GM19240 (cell line): ENCODE measurements around the gene G6PC3.
"Not testable (repeated sequence)": the region's sequence is repeated elsewhere in the genome, so short reads cannot be mapped to it uniquely, and the experiment has no call there.

Experiments
- DNase-seq: peaks from one replicate; pipeline ENCODE4 v3.0.0; 2011; ENCODE audit warnings: low spot score; ENCODE audit not compliant: insufficient read length

The G6PC3 gene, protein sequence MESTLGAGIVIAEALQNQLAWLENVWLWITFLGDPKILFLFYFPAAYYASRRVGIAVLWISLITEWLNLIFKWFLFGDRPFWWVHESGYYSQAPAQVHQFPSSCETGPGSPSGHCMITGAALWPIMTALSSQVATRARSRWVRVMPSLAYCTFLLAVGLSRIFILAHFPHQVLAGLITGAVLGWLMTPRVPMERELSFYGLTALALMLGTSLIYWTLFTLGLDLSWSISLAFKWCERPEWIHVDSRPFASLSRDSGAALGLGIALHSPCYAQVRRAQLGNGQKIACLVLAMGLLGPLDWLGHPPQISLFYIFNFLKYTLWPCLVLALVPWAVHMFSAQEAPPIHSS

DNA sequence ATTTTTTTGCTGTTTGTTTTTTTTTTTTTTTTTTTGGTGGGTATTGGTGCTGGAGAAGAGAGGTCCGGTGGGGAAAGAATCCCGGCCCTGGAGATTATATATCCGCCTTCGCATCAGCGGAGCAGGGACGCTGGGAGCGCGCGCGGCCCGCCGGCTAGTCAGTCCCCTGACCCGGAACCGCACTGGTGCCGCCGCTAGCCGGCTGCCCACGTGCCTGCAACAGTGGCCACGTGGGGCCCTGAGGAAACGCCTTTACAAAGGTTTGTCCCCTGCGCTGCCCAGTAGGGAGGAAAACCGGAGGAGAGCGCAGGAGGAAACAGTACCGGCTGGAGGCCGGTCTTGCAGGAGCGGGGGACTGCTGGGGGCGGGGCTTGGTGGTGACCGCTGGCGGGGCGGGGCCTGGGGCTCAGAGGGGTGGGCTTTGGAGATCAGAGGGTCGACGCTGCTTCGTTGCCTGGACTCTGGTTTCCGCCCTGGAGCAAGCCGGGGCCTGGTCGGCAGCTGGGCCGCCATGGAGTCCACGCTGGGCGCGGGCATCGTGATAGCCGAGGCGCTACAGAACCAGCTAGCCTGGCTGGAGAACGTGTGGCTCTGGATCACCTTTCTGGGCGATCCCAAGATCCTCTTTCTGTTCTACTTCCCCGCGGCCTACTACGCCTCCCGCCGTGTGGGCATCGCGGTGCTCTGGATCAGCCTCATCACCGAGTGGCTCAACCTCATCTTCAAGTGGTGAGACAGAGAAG lies at the start of gene G6PC3:
Gene G6PC3, plus strand, starts transcription at position 281 of the 743 bp plus-strand sequence. Its CDS starts 231 bp downstream, at position 512.
- DNase-seq = peak; percentile 95

DNA sequence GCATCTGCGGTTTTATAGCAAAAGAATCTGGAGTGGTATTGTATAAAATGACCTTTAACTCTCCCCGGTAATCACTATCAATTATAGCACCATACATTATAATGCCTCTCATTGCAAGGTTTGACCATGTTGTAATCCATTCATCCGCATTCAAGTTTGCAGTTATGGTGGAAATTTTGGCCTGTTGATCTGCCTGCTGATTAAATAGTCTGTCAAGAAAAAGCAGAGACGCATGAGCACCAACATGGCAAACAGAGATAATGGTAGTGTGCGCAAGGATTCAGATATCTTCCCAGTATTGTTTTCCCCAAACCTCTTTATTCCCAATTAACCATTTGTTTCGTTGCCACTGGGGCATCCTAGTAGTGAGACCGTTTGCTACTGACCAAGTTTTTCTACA lies 49.3 kb upstream of the G6PC3 start:
- not testable (repeated sequence) for DNase-seq

GRCh38 chr17:44022246-44022645 lies 48.3 kb upstream of the G6PC3 start:
- no peak for DNase-seq

- no peak for DNase-seq
Observed at GRCh38 chr17:44023545-44024270, 46.8 kb upstream of the G6PC3 start.

DNA sequence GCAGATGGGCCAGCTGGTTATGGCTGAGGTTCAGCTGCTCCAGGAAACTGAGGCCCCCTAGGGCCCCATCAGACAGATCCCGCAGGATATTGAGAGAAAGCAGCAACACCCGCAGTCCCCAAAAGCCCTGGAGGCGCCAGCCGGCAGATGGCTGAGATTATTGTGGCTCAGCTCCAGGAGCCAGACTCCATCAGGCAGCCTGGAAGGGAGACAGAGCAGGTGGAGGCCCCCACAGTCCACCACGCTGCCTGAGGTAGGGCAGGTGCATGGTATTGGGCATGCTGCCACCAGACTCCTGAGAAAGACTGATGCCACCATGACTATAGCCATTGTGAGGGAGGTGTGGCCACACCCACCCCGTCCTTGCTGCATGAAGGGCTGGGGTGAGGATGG lies 46.3 kb upstream of the G6PC3 start:
- DNase-seq = no peak

GRCh38 chr17:44024853-44025252 lies 45.7 kb upstream of the G6PC3 start:
- DNase-seq = no peak

DNA sequence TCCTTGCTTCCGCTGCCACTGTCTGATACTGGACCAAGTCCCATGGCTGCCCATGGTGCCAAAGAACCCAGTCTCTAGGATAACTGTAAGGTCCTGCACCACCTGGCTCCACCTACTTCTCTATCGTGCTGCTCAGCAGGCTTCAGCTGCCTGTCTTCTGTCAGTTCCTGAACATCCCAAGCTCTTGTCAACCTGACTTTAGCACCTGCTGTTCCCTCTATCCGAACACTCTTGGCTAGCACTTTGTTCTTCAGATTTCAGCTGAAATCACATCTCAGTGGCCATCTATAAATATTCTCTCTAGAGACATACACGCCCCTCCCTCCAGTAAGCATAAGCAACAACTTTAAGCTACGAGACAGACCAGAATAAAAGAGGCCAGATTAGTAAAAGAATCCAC lies 40.8 kb upstream of the G6PC3 start:
- no peak for DNase-seq

DNA sequence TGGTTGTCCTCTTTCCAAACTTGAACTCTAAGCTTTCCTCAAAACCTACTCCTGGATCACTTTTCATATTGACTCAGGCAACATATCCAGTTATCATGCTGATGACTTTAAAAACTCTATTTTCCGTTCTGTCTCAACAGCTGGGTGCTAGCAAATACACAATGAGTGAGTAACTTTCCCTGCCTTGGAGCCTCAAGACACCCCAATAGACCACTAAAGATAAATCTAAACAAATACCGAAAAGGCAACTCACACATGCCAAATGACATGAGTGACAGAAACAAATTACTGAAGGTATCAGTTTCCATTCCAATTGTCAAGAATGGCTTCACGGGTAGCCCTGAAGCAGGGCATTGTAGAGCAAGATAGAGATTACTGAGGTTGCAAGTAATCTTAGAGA lies 40.1 kb upstream of the G6PC3 start:
- no peak for DNase-seq

GRCh38 chr17:44033861-44034408 lies 36.6 kb upstream of the G6PC3 start:
- no peak for DNase-seq

GRCh38 chr17:44034688-44035087 lies 35.8 kb upstream of the G6PC3 start:
- DNase-seq = not testable (repeated sequence)

GRCh38 chr17:44037471-44037870 lies 33.1 kb upstream of the G6PC3 start:
- no peak for DNase-seq

- DNase-seq = no peak
Observed at GRCh38 chr17:44038604-44039011, 31.9 kb upstream of the G6PC3 start.

DNA sequence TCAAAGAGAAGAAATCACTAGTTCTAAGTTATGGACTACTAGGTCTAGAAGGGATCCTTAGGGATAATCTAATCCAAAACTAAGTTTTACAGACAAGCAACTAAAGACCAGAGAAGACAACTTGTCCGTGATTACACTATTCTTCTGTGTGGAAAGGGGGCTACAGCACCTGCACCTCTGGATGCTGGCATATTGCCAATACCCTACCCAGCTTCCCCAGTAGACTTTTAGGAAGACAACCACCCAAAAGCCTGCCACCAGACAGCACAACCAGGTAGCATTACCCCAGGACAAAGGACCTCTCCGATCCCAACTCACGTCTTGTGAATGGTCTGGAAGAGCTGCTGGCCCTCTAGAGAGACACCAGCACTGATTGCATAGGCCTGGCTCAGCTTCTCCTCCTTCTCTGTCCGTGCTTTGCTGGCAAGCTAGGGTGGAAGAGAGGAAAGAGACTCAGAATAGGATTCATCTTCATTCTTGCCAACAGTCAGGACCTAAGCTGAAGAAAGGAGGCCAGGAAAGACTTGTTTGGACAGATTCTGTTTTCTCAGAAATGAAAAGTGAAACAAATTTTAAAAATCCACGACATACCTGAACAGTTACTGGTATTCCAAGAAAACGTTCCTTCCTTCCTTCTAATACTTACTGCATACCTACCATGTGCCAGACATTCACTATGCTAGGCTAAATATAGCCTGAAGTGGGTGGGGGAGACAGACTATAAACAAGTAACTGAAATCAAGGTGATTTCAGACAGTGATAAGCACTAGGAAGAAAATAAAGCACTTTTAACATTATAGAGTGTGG lies 30.5 kb upstream of the G6PC3 start:
- DNase-seq = no peak

DNA sequence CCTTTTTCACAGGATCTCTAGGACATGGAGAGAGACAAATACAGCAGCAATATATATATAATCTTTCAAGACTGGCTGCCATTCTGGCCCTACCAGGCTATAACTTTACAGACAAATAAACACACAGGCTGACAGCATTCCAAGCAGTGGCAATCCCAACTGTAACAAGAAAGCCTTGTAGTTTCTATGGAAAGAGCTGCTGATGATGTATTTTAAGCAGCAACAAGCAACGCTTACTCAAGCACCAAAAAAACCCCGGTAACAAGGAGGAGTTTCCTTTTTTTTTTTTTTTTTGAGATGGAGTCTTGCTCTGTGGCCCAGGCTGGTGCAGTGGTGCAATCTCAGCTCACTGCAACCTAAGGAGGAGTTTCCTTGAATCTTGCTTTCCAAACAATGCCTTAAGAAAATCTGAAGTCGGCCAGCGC lies 27.3 kb upstream of the G6PC3 start:
- DNase-seq = no peak

DNA sequence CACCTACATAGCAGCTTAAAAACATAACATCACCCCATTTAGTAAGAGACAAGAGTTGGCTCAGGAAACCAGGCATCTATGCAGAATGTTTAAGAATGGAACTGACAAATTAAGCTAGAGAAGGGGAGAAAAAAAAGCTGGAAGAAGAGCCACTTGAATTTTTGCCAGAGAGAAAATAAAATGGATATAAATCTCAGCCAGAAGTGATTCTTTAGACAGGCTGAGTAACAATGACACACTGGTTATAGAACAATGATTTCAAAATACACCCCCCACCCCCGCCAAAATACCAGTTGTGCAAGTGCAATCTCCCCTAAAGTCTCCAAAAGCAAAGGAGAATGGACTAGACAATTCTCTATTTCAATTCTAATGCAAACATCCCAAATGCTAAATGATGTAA lies 26.5 kb upstream of the G6PC3 start:
- DNase-seq = no peak

- no peak for DNase-seq
Observed at GRCh38 chr17:44045486-44045885, 25.0 kb upstream of the G6PC3 start.

DNA sequence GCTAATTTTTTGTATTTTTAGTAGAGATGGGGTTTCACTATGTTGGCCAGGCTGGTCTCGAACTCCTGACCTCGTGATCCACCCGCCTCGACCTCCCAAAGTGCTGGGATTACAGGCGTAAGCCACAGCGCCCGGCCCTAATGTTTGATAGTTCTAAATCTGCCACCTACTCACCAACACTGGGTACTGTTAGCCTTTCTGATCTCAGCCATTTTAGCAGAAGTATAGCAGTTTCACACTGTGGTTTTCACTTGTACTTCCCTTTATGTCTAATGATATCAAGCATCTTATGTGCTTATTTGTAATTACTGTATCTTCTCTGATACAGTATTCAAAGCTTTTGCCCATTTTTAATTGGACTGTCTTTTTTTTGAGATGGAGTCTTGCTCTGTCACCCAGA lies 23.6 kb upstream of the G6PC3 start:
- DNase-seq = not testable (repeated sequence)

DNA sequence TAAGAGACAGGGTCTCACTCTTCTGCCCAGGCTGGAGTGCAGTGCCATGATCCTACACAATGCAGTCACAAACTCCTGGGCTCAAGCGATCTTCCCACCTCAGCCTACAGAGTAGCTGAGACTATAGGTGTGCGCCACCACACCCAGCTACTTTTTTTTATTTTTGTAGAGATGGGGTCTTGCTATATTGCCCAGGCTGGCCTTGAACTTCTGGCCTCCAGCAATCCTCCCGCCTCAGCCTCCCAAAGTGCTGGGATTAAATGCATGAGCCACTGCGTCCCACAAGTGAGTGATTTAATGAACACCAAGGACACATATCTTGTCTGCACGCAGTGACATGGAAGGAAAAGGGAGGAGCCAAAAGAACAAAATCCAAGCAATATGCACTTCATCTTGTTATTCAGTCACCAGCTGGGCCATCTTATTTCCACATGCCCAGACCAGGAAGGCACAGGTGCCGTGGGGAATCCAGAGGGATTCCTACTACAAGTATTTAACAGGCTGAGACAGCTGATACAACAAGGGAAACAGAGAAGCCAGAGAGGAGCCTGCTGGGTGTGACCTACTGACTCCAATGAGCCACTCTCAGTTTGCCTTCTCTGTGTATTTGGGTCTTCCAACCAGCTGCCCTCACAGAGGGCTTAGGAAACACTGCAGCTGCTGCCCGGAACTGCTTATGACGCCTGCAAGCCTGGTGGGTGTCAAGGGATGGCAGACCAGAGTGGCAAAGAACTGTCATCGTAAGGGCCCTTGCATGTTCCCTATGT lies 21.1 kb upstream of the G6PC3 start:
- no peak for DNase-seq

DNA sequence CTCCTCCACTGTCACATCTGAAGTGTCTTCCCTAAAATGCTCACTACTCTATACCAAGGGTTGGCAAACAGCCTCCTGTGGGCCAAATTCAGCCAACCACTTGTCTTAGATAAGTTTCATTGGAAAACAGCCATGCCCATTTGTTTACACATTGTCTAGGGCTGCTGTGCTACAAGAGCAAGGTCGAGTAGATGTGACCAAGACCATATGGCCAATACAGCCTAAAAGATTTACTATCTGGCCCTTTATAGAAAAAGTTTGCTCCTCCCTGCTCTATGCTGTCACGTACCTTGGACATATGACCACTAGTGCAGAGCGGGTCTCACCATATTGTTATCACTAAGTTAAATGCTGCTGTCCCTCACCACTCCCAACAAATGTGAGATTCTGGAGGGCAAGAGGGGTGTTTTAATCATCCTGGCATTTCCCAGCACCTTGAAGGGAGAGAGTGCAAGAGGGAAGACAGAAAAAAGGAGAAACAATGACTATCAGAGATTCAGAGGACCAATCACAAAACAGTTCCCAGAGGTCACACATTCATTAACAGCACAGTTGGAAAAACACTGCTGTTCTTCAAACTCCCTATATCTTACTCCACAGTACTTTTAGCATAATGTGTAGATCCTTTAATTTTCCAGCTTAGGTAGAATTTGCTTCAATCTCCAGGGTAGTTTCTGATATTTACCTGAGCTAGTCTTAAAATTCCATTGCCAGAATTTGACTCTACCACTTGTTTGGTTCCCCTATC lies 17.2 kb upstream of the G6PC3 start:
- no peak for DNase-seq
